Measurements from ENCODE around the gene MUC20.
"Not testable (repeated sequence)": the region's sequence is repeated elsewhere in the genome, so short reads cannot be mapped to it uniquely, and the experiment has no call there.

MUC20 gene

GRCh38 chr3:195727606-195728195 lies 6.9 kb downstream of the MUC20 start:
- Histone ChIP-seq H3K27me3 (replicated peaks; ENCODE audit: control insufficient read depth, insufficient read depth, low read length) (peaks cover 8% of the 10 kb centered on the region), H3K4me3 (ENCODE audit: low read length) (no peak overlapping the region), H3K4me1 (ENCODE audit: control insufficient read depth, insufficient read depth, low read length) (peaks cover 3% of the 10 kb centered on the region), H3K9me3 (ENCODE audit: control insufficient read depth, low read length) (no peaks in the 10 kb centered on the region), H3K9ac (ENCODE audit: low read length) (no peak overlapping the region), H3K36me3 (ENCODE audit: control insufficient read depth, insufficient read depth, low read length, severe bottlenecking) (peaks cover 2% of the 10 kb centered on the region)
- DNase-seq (ENCODE audit: low read depth) = no peak

- H3K4me1 ChIP-seq (ENCODE audit: control insufficient read depth, insufficient read depth, low read length); H3K27me3 ChIP-seq (replicated peaks; ENCODE audit: control insufficient read depth, insufficient read depth, low read length); H3K9ac ChIP-seq (ENCODE audit: low read length); H3K4me3 ChIP-seq (ENCODE audit: low read length); H3K36me3 ChIP-seq (ENCODE audit: control insufficient read depth, insufficient read depth, low read length, severe bottlenecking); DNase-seq (ENCODE audit: low read depth); H3K9me3 ChIP-seq (ENCODE audit: control insufficient read depth, low read length): not testable (repeated sequence)
These were observed 8.0 kb downstream of the MUC20 start for GRCh38 chr3:195728789-195729188.

- Histone ChIP-seq H3K9ac (ENCODE audit: low read length) (no peak overlapping the region), H3K4me3 (ENCODE audit: low read length) (no peak overlapping the region), H3K36me3 (ENCODE audit: control insufficient read depth, insufficient read depth, low read length, severe bottlenecking) (peaks cover 2% of the 10 kb centered on the region), H3K9me3 (ENCODE audit: control insufficient read depth, low read length) (no peaks in the 10 kb centered on the region), H3K27me3 (replicated peaks; ENCODE audit: control insufficient read depth, insufficient read depth, low read length) (peaks cover 8% of the 10 kb centered on the region), H3K4me1 (ENCODE audit: control insufficient read depth, insufficient read depth, low read length) (peaks cover 7% of the 10 kb centered on the region)
- DNase-seq (ENCODE audit: low read depth) = no peak
These were observed 8.9 kb downstream of the MUC20 start for GRCh38 chr3:195729476-195730251.

- Histone ChIP-seq H3K36me3 (ENCODE audit: control insufficient read depth, insufficient read depth, low read length, severe bottlenecking) (peaks cover 13% of the 10 kb centered on the region), H3K27me3 (replicated peaks; ENCODE audit: control insufficient read depth, insufficient read depth, low read length) (peaks cover 8% of the 10 kb centered on the region), H3K4me1 (ENCODE audit: control insufficient read depth, insufficient read depth, low read length) (peaks cover 7% of the 10 kb centered on the region), H3K9me3 (ENCODE audit: control insufficient read depth, low read length) (no peaks in the 10 kb centered on the region), H3K4me3 (ENCODE audit: low read length) (no peak overlapping the region), H3K9ac (ENCODE audit: low read length) (no peak overlapping the region)
- DNase-seq (ENCODE audit: low read depth) = no peak
These were observed 10.7 kb downstream of the MUC20 start for GRCh38 chr3:195731356-195731905.

- DNase-seq (ENCODE audit: low read depth) = no peak
- Histone ChIP-seq H3K4me3 (ENCODE audit: low read length) (no peak overlapping the region), H3K9me3 (ENCODE audit: control insufficient read depth, low read length) (no peaks in the 10 kb centered on the region), H3K36me3 (ENCODE audit: control insufficient read depth, insufficient read depth, low read length, severe bottlenecking) (peaks cover 13% of the 10 kb centered on the region), H3K9ac (ENCODE audit: low read length) (no peak overlapping the region), H3K27me3 (replicated peaks; ENCODE audit: control insufficient read depth, insufficient read depth, low read length) (peaks cover 4% of the 10 kb centered on the region), H3K4me1 (ENCODE audit: control insufficient read depth, insufficient read depth, low read length) (peaks cover 7% of the 10 kb centered on the region)
These were observed 12.2 kb downstream of the MUC20 start for GRCh38 chr3:195732940-195733339.

GRCh38 chr3:195735036-195735695 lies 14.4 kb downstream of the MUC20 start:
- no peak overlapping the region for H3K4me3 ChIP-seq (ENCODE audit: low read length)
- H3K9ac ChIP-seq (ENCODE audit: low read length) = no peak overlapping the region
- H3K27me3 ChIP-seq (replicated peaks; ENCODE audit: control insufficient read depth, insufficient read depth, low read length) = no peaks in the 10 kb centered on the region
- no peaks in the 10 kb centered on the region for H3K9me3 ChIP-seq (ENCODE audit: control insufficient read depth, low read length)
- peaks cover 7% of the 10 kb centered on the region for H3K4me1 ChIP-seq (ENCODE audit: control insufficient read depth, insufficient read depth, low read length)
- peaks cover 13% of the 10 kb centered on the region for H3K36me3 ChIP-seq (ENCODE audit: control insufficient read depth, insufficient read depth, low read length, severe bottlenecking)
- DNase-seq (ENCODE audit: low read depth) = no peak

GRCh38 chr3:195736866-195737490 lies 16.2 kb downstream of the MUC20 start:
- peaks cover 7% of the 10 kb centered on the region for H3K4me1 ChIP-seq (ENCODE audit: control insufficient read depth, insufficient read depth, low read length)
- H3K27me3 ChIP-seq (replicated peaks; ENCODE audit: control insufficient read depth, insufficient read depth, low read length) = no peaks in the 10 kb centered on the region
- H3K4me3 ChIP-seq (ENCODE audit: low read length) = no peak overlapping the region
- H3K9ac ChIP-seq (ENCODE audit: low read length) = no peak overlapping the region
- H3K36me3 ChIP-seq (ENCODE audit: control insufficient read depth, insufficient read depth, low read length, severe bottlenecking) = peaks cover 11% of the 10 kb centered on the region
- no peaks in the 10 kb centered on the region for H3K9me3 ChIP-seq (ENCODE audit: control insufficient read depth, low read length)
- DNase-seq (ENCODE audit: low read depth) = no peak

GRCh38 chr3:195737782-195738181 lies 17.0 kb downstream of the MUC20 start:
- DNase-seq (ENCODE audit: low read depth); H3K27me3 ChIP-seq (replicated peaks; ENCODE audit: control insufficient read depth, insufficient read depth, low read length); H3K4me1 ChIP-seq (ENCODE audit: control insufficient read depth, insufficient read depth, low read length): not testable (repeated sequence)

GRCh38 chr3:195738274-195739044 lies 17.7 kb downstream of the MUC20 start:
- Histone ChIP-seq H3K27me3 (replicated peaks; ENCODE audit: control insufficient read depth, insufficient read depth, low read length) (no peaks in the 10 kb centered on the region), H3K36me3 (ENCODE audit: control insufficient read depth, insufficient read depth, low read length, severe bottlenecking) (peaks cover 11% of the 10 kb centered on the region), H3K9ac (ENCODE audit: low read length) (no peak overlapping the region), H3K9me3 (ENCODE audit: control insufficient read depth, low read length) (no peaks in the 10 kb centered on the region), H3K4me3 (ENCODE audit: low read length) (no peak overlapping the region), H3K4me1 (ENCODE audit: control insufficient read depth, insufficient read depth, low read length) (no peaks in the 10 kb centered on the region)
- DNase-seq (ENCODE audit: low read depth) = no peak

More at GRCh38 chr3:195737782-195738181, 17.0 kb downstream of the MUC20 start:
- not testable (repeated sequence) for H3K9me3 ChIP-seq (ENCODE audit: control insufficient read depth, low read length); H3K4me3 ChIP-seq (ENCODE audit: low read length); H3K9ac ChIP-seq (ENCODE audit: low read length)
- H3K36me3 ChIP-seq (ENCODE audit: control insufficient read depth, insufficient read depth, low read length, severe bottlenecking) = peaks cover 11% of the 10 kb centered on the region

- no peaks in the 10 kb centered on the region for H3K27me3 ChIP-seq (replicated peaks; ENCODE audit: control insufficient read depth, insufficient read depth, low read length)
- H3K36me3 ChIP-seq (ENCODE audit: control insufficient read depth, insufficient read depth, low read length, severe bottlenecking) = peaks cover 11% of the 10 kb centered on the region
- H3K9me3 ChIP-seq (ENCODE audit: control insufficient read depth, low read length) = no peaks in the 10 kb centered on the region
- no peaks in the 10 kb centered on the region for H3K4me1 ChIP-seq (ENCODE audit: control insufficient read depth, insufficient read depth, low read length)
- no peak overlapping the region for H3K4me3 ChIP-seq (ENCODE audit: low read length)
- no peak overlapping the region for H3K9ac ChIP-seq (ENCODE audit: low read length)
- DNase-seq (ENCODE audit: low read depth) = no peak
These were observed 18.9 kb downstream of the MUC20 start for GRCh38 chr3:195739561-195740111.
